H9 (cell line): ENCODE results near the gene PNPLA2. TPM values are rescaled to one million over a fixed set of nuclear protein-coding genes. Genes with fewer than 3 reads are reported as not detected.
A peak's percentile ranks its signal among the peaks of the same experiment; 100 is the strongest.

Experiments
- DNase-seq: peaks from one replicate; pipeline ENCODE4 v3.0.0-alpha.2; 2017
- H2AFZ ChIP-seq: one replicate; pipeline ENCODE4 v1.6.1; 2013; ENCODE audit warnings: mild to moderate bottlenecking, low read length, control low read depth, moderate library complexity
- H2AK5ac ChIP-seq: 2 replicates; pipeline ENCODE4 v1.6.1; 2013; ENCODE audit warnings: low read length, control low read depth, mixed read lengths; ENCODE audit not compliant: insufficient read length
- H2BK120ac ChIP-seq: one replicate; pipeline ENCODE4 v1.6.1; 2013; ENCODE audit warnings: low read depth, mild to moderate bottlenecking, low read length, control low read depth, inconsistent platforms; ENCODE audit not compliant: poor library complexity, severe bottlenecking
- H2BK12ac ChIP-seq: 2 replicates; pipeline ENCODE4 v1.6.1; 2013; ENCODE audit warnings: low read length, control low read depth, mixed read lengths, low read depth; ENCODE audit not compliant: insufficient read length
- H2BK15ac ChIP-seq: 2 replicates; pipeline ENCODE4 v1.6.1; 2013; ENCODE audit warnings: low read depth, low read length, control low read depth
- H2BK20ac ChIP-seq: one replicate; pipeline ENCODE4 v1.6.1; 2013; ENCODE audit warnings: low read depth, mild to moderate bottlenecking, low read length, control low read depth, inconsistent platforms; ENCODE audit not compliant: poor library complexity, severe bottlenecking
- H2BK5ac ChIP-seq: 2 replicates; pipeline ENCODE4 v1.6.1; 2013; ENCODE audit warnings: low read length, control low read depth, mixed read lengths; ENCODE audit not compliant: insufficient read length
- H3K14ac ChIP-seq: 2 replicates; pipeline ENCODE4 v1.6.1; 2013; ENCODE audit warnings: low read length, control low read depth; ENCODE audit not compliant: insufficient read depth
- H3K18ac ChIP-seq: 2 replicates; pipeline ENCODE4 v1.6.1; 2013; ENCODE audit warnings: low read depth, mild to moderate bottlenecking, mixed read lengths, low read length, control low read depth; ENCODE audit not compliant: insufficient read length
- H3K23ac ChIP-seq: 2 replicates; pipeline ENCODE4 v1.6.1; 2013; ENCODE audit warnings: low read length, control low read depth, mixed read lengths, low read depth; ENCODE audit not compliant: insufficient read length
- H3K23me2 ChIP-seq: 2 replicates; pipeline ENCODE4 v1.6.1; 2013; ENCODE audit warnings: low read depth, mild to moderate bottlenecking, mixed read lengths, low read length, control low read depth; ENCODE audit not compliant: insufficient read length, poor library complexity, severe bottlenecking
- H3K27ac ChIP-seq: 2 replicates; pipeline ENCODE4 v1.5.1; 2013; ENCODE audit warnings: low read length, control low read depth, mixed read lengths, low read depth; ENCODE audit not compliant: insufficient read length
- H3K27me3 ChIP-seq: 2 replicates; pipeline ENCODE4 v1.6.1; 2013; ENCODE audit warnings: low read length, control low read depth, inconsistent platforms; ENCODE audit not compliant: insufficient read depth
- H3K4ac ChIP-seq: 2 replicates; pipeline ENCODE4 v1.6.1; 2013; ENCODE audit warnings: low read depth, mild to moderate bottlenecking, control low read depth, inconsistent platforms, low read length, moderate library complexity
- H3K4me1 ChIP-seq: 2 replicates; pipeline ENCODE4 v1.6.1; 2013; ENCODE audit warnings: low read length, control low read depth, inconsistent platforms; ENCODE audit not compliant: insufficient read depth
- H3K4me2 ChIP-seq: 2 replicates; pipeline ENCODE4 v1.6.1; 2013; ENCODE audit warnings: low read length, control low read depth, mixed read lengths; ENCODE audit not compliant: insufficient read length, insufficient read depth
- H3K56ac ChIP-seq: 2 replicates; pipeline ENCODE4 v1.6.1; 2013; ENCODE audit warnings: low read depth, mild to moderate bottlenecking, mixed read lengths, low read length, control low read depth; ENCODE audit not compliant: insufficient read length
- H3K79me1 ChIP-seq: 2 replicates; pipeline ENCODE4 v1.6.1; 2013; ENCODE audit warnings: low read depth, mild to moderate bottlenecking, moderate library complexity, low read length, control low read depth, inconsistent platforms; ENCODE audit not compliant: insufficient read depth, poor library complexity, severe bottlenecking
- H3K79me2 ChIP-seq: 2 replicates; pipeline ENCODE4 v1.6.1; 2013; ENCODE audit warnings: low read length, control low read depth, inconsistent platforms; ENCODE audit not compliant: insufficient read depth
- H3K9ac ChIP-seq: 2 replicates; pipeline ENCODE4 v1.6.1; 2013; ENCODE audit warnings: low read length, control low read depth, mixed read lengths; ENCODE audit not compliant: insufficient read length; ENCODE audit errors: extremely low read depth
- H3K9me3 ChIP-seq: one replicate; pipeline ENCODE4 v1.6.1; 2013; ENCODE audit warnings: low read depth, low read length, inconsistent platforms; ENCODE audit not compliant: control insufficient read depth
- H3T11ph ChIP-seq: one replicate; pipeline ENCODE4 v1.6.1; 2013; ENCODE audit warnings: mild to moderate bottlenecking, low read length, control low read depth, inconsistent platforms
- H4K20me1 ChIP-seq: one replicate; pipeline ENCODE4 v1.6.1; 2013; ENCODE audit not compliant: control insufficient read depth, insufficient read length, insufficient read depth
- H4K5ac ChIP-seq: 2 replicates; pipeline ENCODE4 v1.6.1; 2013; ENCODE audit warnings: low read depth, mild to moderate bottlenecking, mixed read lengths, low read length, control low read depth; ENCODE audit not compliant: insufficient read length
- H4K8ac ChIP-seq: replicated peaks from 2 replicates; pipeline ENCODE4 v1.6.1; 2013; ENCODE audit warnings: low read length, control low read depth, mixed read lengths, low read depth; ENCODE audit not compliant: insufficient read length
- H4K91ac ChIP-seq: 2 replicates; pipeline ENCODE4 v1.6.1; 2013; ENCODE audit warnings: low read depth, mild to moderate bottlenecking, moderate library complexity, mixed read lengths, low read length, control low read depth; ENCODE audit not compliant: insufficient read length
- H3K27ac Mint-ChIP-seq, 3 experiments: 2 replicates in 2 of 3; 3 replicates in 1 of 3; pipeline ENCODE4 v1.8.0; 2020 to 2021; ENCODE audit warnings: mixed read lengths in 3 of 3, mild to moderate bottlenecking in 1 of 3, moderate library complexity in 1 of 3
- H3K27me3 Mint-ChIP-seq: 2 replicates; pipeline ENCODE4 v1.8.0; 2021; ENCODE audit warnings: low read depth, mild to moderate bottlenecking, moderate library complexity, mixed read lengths
- H3K36me3 Mint-ChIP-seq, 3 experiments: 2 replicates in 2 of 3; 3 replicates in 1 of 3; pipeline ENCODE4 v1.8.0; 2020 to 2021; ENCODE audit warnings: low read depth in 3 of 3, mixed read lengths in 3 of 3; ENCODE audit not compliant: insufficient read depth in 1 of 3
- H3K4me1 Mint-ChIP-seq, 2 experiments: 2 replicates each; pipeline ENCODE4 v1.8.0; 2020; ENCODE audit warnings: mixed read lengths in 2 of 2
- H3K4me3 Mint-ChIP-seq, 2 experiments: 2 replicates in 1 of 2; 3 replicates in 1 of 2; pipeline ENCODE4 v1.8.0; 2020 to 2021; ENCODE audit warnings: mild to moderate bottlenecking in 2 of 2, mixed read lengths in 2 of 2, moderate library complexity in 1 of 2
- H3K9me3 Mint-ChIP-seq, 2 experiments: 2 replicates in 1 of 2; 3 replicates in 1 of 2; pipeline ENCODE4 v1.8.0; 2020; ENCODE audit warnings: mild to moderate bottlenecking in 2 of 2, mixed read lengths in 2 of 2, moderate library complexity in 1 of 2
- CTCF ChIP-seq: fragments of 200-600 bp; sonication (generic); conservative IDR thresholded peaks from 3 replicates; pipeline ENCODE4 v1.8.0; 2021; ENCODE audit warnings: antibody characterized with exemption, mild to moderate bottlenecking
- WGBS: extraction: QIAGEN DNeasy Blood & Tissue Kit; methylation state at CpG from one replicate; pipeline ENCODE4 v1.1.7; 2013; ENCODE audit warnings: missing lambda C conversion rate, low lambda C conversion rate, mixed read lengths; ENCODE audit not compliant: insufficient read length; ENCODE audit errors: extremely low coverage; 5-methylcytosine and 5-hydroxymethylcytosine counted together
- total RNA-seq: library from RNA; stranded (reverse); gene quantifications from 2 replicates; pipeline ENCODE4 v1.2.1, GENCODE V29; 2021

Gene PNPLA2
- total RNA-seq, 1 experiment from 2014 or later, result 67.3 TPM

DNA sequence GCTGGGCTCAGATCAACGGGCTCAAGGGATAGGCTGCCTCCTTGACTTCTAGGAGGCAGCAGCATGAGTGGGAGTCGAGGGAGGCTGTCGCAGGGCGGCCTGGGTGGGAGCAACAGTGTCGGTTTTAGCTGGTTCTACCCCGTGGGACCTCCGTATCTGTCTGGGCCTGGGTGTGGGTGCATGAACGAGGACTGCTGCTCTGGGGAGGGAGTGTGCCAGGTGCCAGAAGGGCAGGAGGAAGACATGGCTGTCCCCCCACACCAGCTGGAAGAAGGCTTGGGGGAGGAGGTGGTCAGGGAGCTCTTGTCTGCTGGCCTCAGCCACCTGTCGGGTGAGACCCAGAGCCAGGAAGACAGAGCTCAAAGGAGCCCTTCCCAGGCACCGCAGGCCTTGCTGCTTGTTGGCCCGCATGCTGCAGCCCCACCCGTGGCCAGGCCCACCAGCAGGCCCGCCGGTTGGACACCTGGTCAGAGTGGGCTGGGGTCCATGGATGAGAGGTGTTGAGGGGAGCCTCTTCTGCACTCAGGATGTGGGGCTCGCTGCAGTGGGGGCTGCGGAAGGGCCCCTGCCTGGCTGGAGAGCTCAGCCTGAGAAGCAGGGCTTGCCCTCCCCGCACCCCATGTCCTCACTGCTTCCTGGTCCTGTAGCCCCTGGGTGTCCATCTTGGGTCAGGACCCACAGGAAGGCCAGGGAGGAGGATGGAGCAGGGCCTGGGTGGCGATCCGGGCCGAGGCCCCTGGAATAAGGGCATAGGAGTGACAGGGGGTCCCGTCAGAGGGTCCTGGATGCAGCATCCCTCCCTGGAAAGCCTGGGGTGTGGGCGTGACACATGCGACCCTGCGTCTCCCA, 32.3 kb upstream of the PNPLA2 start:
- Histone ChIP-seq H3K56ac (no peak overlapping the region), H3K4me1 (peaks cover 2% of the 10 kb centered on the region; the same call in 1 of the 2 replicates), H2AFZ (no peak overlapping the region), H3K79me1 (no peaks in the 10 kb centered on the region), H2BK15ac (no peak overlapping the region), H3K23me2 (peaks cover 4% of the 10 kb centered on the region), H2AK5ac (no peak overlapping the region), H3K9me3 (no peaks in the 10 kb centered on the region), H2BK20ac (no peak overlapping the region), H3T11ph (no peak overlapping the region), H2BK12ac (no peak overlapping the region), H3K4ac (no peak overlapping the region), H2BK120ac (no peak overlapping the region), H3K79me2 (no peaks in the 10 kb centered on the region), H3K9ac (no peak overlapping the region), H2BK5ac (no peak overlapping the region), H4K20me1 (no peaks in the 10 kb centered on the region), H3K14ac (no peak overlapping the region; the same call in 1 of the 2 replicates), H4K5ac (no peak overlapping the region), H3K23ac (no peak overlapping the region), H3K27me3 (no peaks in the 10 kb centered on the region), H3K4me2 (no peak overlapping the region), H4K8ac (no peak overlapping the region), H4K91ac (no peak overlapping the region), H3K27ac (no peak overlapping the region), H3K18ac (no peak overlapping the region)
- H3K27me3 Mint-ChIP-seq, result peaks cover 10% of the 10 kb centered on the region
- H3K9me3 Mint-ChIP-seq, result no peaks in the 10 kb centered on the region
- peak overlapping the region in 2 of 3 experiments; percentile 76 to 81; a peak in 3 of 7 replicates for H3K27ac Mint-ChIP-seq
- peaks cover 23 to 44% of the 10 kb centered on the region in 2 experiments for H3K4me1 Mint-ChIP-seq
- no CpG with 5 or more reads among the region's 24 CpGs for WGBS
- no peak for DNase-seq
- H3K36me3 Mint-ChIP-seq, result peaks cover 3 to 10% (median 4%) of the 10 kb centered on the region in 3 experiments; a peak in 5 of 7 replicates
- no peak for TF ChIP-seq CTCF
- peak overlapping the region in 1 of 2 experiments; percentile 9; a peak in 1 of 5 replicates for H3K4me3 Mint-ChIP-seq
